Right lobe of liver (tissue), 6 donors: ENCODE data around the gene SASH1. TPM values are rescaled to one million over a fixed set of nuclear protein-coding genes. Genes with fewer than 3 reads are reported as not detected.
A peak's percentile ranks its signal among the peaks of the same experiment; 100 is the strongest.

Experiments
- ATAC-seq, 4 donors: fragments of 200-7000 bp; cut with Tn5 transposase; one replicate each; pipeline ENCODE4 v1.9.1; 2020; ENCODE audit warnings: mild to moderate bottlenecking in 4 of 4, moderate library complexity in 4 of 4
- DNase-seq, 3 donors: peaks; one replicate each; pipeline ENCODE4 v3.0.0-alpha.2; 2020
- H3K27ac ChIP-seq, 3 donors: fragments of 200-600 bp; one replicate each; pipeline ENCODE4 v1.8.0; 2022
- H3K27me3 ChIP-seq, 2 donors: fragments of 200-600 bp; one replicate each; pipeline ENCODE4 v1.8.0; 2022
- H3K36me3 ChIP-seq, 4 donors: fragments of 200-600 bp; sonication (generic) in 1 of 4; one replicate each; pipeline versions ENCODE4 v1.5.1 to v1.8.0; 2017 to 2022; ENCODE audit warnings: control low read depth in 1 of 4
- H3K4me1 ChIP-seq, 4 donors: fragments of 200-600 bp; sonication (generic) in 1 of 4; one replicate each; pipeline versions ENCODE4 v1.5.1 to v1.8.0; 2017 to 2022; ENCODE audit warnings: control low read depth in 1 of 4
- H3K4me3 ChIP-seq, 3 donors: fragments of 200-600 bp; one replicate each; pipeline ENCODE4 v1.8.0; 2022
- H3K9me3 ChIP-seq, 4 donors: fragments of 200-600 bp; sonication (generic) in 1 of 4; one replicate each; pipeline versions ENCODE4 v1.5.1 to v1.8.0; 2017 to 2022; ENCODE audit warnings: control low read depth in 1 of 4
- POLR2A ChIP-seq: fragments of 450-650 bp; IDR thresholded peaks from one replicate; pipeline ENCODE4 v1.6.1; 2017; ENCODE audit warnings: antibody characterized with exemption, mild to moderate bottlenecking
- WGBS: methylation state at CpG from one replicate; pipeline ENCODE4 v1.1.6; 2018; ENCODE audit warnings: low coverage, low lambda C conversion rate; ENCODE audit not compliant: insufficient coverage; ENCODE audit errors: missing lambda C conversion rate; 5-methylcytosine and 5-hydroxymethylcytosine counted together
- intact Hi-C, 2 donors: fragments of 100-400 bp; cut with DNase I; formaldehyde crosslinking; loops; one replicate each; pipeline versions ENCODE4 v1.11.2 to v1.14.1; 2022
- total RNA-seq, 6 experiments: library from RNA; depleted of rRNA in 2 of 6; stranded (reverse); fragments of >200 nt in 2 of 6; fragmentation: NEBNext Ultra II Directional in 3 of 6; extraction: Animal tissue kit (Norgen Biotek cat#: 25700) in 3 of 6; gene quantifications; one replicate each; pipeline versions ENCODE4 v1.1.0 to v1.2.4, GENCODE V29; 2016 to 2023
- TF ChIP-seq, protein P1 (sequence below), 4 donors: fragments of 200-600 bp in 3 of 4; fragments of 450-650 bp in 1 of 4; IDR thresholded peaks; one replicate each; pipeline versions ENCODE4 v1.5.1 to v1.8.0; 2016 to 2022; ENCODE audit warnings: antibody characterized with exemption in 4 of 4, mild to moderate bottlenecking in 2 of 4
- donor health status: DM: no; HTN: yes; CAD: no.
- donor health status: DM: no; HTN: no; CAD: no.
- donor health status: DM: no; HTN: no; CAD: no.
- donor health status: DM: no; HTN: yes; CAD: no.
- donor health status: DM: no; HTN: yes; CAD: no.

SASH1 gene
- total RNA-seq, 6 experiments from 2014 or later = 12.0 to 19.0 (median 15.8) TPM

DNA sequence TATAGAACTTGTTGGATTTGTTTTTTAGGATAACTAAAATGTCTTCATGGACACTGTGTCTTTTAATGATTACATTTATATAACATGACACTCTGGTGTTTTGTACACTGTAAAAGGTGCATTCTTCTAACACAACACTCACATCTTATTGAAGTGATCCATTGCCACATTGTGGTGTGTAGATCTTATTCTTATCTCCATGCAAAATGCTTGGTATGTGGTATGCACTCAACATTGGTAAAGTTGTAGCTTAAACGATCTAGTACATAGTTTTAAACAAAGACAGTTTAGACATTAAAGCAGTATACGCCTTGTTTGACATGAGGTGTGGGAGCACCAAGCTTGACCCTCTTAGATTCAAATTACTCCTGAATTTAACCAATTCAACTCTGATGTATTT is 84.7 kb downstream of the SASH1 start:
- intact Hi-C loops = no loop called here
- Histone ChIP-seq H3K9me3 (no peaks in the 10 kb centered on the region), H3K36me3 (no peaks in the 10 kb centered on the region), H3K4me3 (no peak overlapping the region), H3K27ac (no peak overlapping the region), H3K4me1 (peaks cover 0 to 23% (median 0%) of the 10 kb centered on the region in 4 donors), H3K27me3 (no peaks in the 10 kb centered on the region)
- 75% methylated on average over 2 of the region's 2 CpGs for WGBS
- DNase-seq (no peak), ATAC-seq (no peak)
- TF ChIP-seq POLR2A = no peak
- TF ChIP-seq, protein P1, sequence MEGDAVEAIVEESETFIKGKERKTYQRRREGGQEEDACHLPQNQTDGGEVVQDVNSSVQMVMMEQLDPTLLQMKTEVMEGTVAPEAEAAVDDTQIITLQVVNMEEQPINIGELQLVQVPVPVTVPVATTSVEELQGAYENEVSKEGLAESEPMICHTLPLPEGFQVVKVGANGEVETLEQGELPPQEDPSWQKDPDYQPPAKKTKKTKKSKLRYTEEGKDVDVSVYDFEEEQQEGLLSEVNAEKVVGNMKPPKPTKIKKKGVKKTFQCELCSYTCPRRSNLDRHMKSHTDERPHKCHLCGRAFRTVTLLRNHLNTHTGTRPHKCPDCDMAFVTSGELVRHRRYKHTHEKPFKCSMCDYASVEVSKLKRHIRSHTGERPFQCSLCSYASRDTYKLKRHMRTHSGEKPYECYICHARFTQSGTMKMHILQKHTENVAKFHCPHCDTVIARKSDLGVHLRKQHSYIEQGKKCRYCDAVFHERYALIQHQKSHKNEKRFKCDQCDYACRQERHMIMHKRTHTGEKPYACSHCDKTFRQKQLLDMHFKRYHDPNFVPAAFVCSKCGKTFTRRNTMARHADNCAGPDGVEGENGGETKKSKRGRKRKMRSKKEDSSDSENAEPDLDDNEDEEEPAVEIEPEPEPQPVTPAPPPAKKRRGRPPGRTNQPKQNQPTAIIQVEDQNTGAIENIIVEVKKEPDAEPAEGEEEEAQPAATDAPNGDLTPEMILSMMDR (IDR thresholded peaks at IDR 0.05) = no peak

DNA sequence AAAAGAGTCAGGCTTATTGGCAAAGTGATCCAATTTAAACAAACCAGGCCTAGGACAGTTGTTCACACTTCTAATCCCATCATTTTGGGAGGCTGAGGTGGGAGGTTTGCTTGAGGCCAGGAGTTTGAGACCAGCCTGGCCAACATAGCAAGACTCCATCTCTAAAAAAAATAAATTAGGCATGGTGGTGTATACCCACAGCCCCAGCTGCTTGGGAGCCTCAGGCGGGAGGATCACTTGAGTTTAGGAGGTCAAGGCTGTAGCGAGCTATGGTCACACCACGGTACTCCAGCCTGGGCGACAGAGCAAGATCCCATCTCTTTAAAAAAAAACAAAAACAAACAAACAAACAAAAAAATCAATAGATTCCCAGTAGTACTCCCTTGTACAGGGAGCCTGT is 86.8 kb downstream of the SASH1 start:
- H3K4me3 ChIP-seq = no peak overlapping the region
- no peak for ATAC-seq
- no peak overlapping the region for H3K27ac ChIP-seq
- intact Hi-C loops = no loop called here
- H3K36me3 ChIP-seq = no peaks in the 10 kb centered on the region
- DNase-seq = no peak
- H3K4me1 ChIP-seq = peaks cover 0 to 16% (median 0%) of the 10 kb centered on the region in 4 donors
- H3K9me3 ChIP-seq = no peaks in the 10 kb centered on the region
- 92% methylated on average over 4 of the region's 4 CpGs for WGBS
- TF ChIP-seq POLR2A = no peak
- TF ChIP-seq, protein P1 (IDR thresholded peaks at IDR 0.05) = no peak
- H3K27me3 ChIP-seq = no peaks in the 10 kb centered on the region

DNA sequence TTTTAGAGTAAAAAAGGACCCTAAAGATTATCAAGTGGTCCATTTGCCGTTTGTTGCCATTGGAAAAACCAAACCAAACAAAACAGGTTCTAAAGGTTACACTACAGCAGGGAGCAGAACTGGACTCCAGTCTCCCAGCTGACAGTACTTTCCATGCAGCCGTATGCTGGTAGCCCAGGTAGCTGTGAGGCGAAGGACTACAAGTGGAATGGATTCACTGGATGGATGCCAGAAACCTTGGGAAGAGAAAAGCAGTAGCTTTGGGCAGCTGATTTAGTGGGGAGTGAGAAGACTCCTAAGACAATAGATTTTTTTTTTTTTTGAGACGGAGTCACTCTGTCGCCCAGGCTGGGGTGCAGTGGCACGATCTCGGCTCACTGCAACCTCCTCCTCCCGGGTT is 88.3 kb downstream of the SASH1 start:
- H3K4me1 ChIP-seq = peaks cover 0 to 16% (median 0%) of the 10 kb centered on the region in 4 donors
- H3K27me3 ChIP-seq = no peaks in the 10 kb centered on the region
- no peaks in the 10 kb centered on the region for H3K9me3 ChIP-seq
- peak in 3 of 4 donors; percentile 22 to 50 (median 33) for ATAC-seq
- no peak for DNase-seq
- H3K4me3 ChIP-seq = no peak overlapping the region
- TF ChIP-seq, protein P1 (IDR thresholded peaks at IDR 0.05) = no peak
- TF ChIP-seq POLR2A = no peak
- intact Hi-C loops = no loop called here
- no peak overlapping the region for H3K27ac ChIP-seq
- 59% methylated on average over 5 of the region's 8 CpGs for WGBS
- no peaks in the 10 kb centered on the region for H3K36me3 ChIP-seq

DNA sequence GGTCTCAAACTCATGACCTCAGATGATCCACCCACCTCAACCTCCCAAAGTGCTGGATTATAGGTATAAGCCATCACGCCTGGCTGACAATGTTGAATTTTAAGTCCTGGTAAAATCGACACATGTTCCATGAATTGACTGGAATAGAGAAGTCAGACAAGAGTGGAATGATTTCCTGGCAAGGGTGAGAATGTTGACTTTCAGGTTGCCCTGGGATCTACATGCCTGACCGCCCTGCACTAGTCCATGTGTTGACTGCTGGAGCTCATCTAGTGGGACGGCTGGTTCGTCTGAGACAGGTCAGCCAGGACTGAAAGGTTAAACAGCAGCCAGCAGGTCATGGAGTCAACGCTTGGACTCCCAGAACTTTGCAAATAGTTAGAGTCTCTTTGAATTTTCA is 88.8 kb downstream of the SASH1 start:
- H3K36me3 ChIP-seq = no peaks in the 10 kb centered on the region
- no peaks in the 10 kb centered on the region for H3K9me3 ChIP-seq
- peaks cover 0 to 16% (median 0%) of the 10 kb centered on the region in 4 donors for H3K4me1 ChIP-seq
- ATAC-seq (peak; percentile 91 to 96 (median 92)), DNase-seq (peak; percentile 53 to 79 (median 73))
- intact Hi-C loops = no loop called here
- no peaks in the 10 kb centered on the region for H3K27me3 ChIP-seq
- 52% methylated on average over 2 of the region's 6 CpGs for WGBS
- H3K27ac ChIP-seq = peak overlapping the region in 1 of 3 donors; percentile 39
- H3K4me3 ChIP-seq = no peak overlapping the region
- TF ChIP-seq, protein P1 (IDR thresholded peaks at IDR 0.05) = no peak
- TF ChIP-seq POLR2A = no peak

DNA sequence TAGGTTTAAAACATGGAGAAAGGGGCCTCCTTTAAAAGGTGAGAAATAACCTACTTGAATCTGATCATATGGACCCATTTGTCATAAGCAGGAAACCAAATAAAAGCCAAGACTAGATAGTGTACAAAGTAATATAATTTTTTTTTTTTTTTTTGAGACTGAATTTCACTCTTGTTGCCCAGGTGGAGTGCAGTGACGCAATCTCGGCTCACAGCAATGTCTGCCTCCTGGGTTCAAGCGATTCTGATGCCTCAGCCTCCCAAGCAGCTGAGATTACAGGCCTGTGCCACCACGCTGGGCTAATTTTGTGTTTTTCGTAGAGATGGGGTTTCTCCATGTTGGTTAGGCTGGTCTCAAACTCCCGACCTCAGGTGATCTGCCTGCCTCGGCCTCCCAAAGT is 89.2 kb downstream of the SASH1 start:
- Histone ChIP-seq H3K9me3 (no peaks in the 10 kb centered on the region), H3K4me1 (peaks cover 0 to 16% (median 0%) of the 10 kb centered on the region in 4 donors), H3K4me3 (no peak overlapping the region), H3K36me3 (no peaks in the 10 kb centered on the region), H3K27ac (peak overlapping the region in 1 of 3 donors; percentile 39), H3K27me3 (no peaks in the 10 kb centered on the region)
- 67% methylated on average over 4 of the region's 7 CpGs for WGBS
- peak in 1 of 4 donors; percentile 10 for ATAC-seq
- intact Hi-C loops = no loop called here
- DNase-seq = no peak
- TF ChIP-seq, protein P1 (IDR thresholded peaks at IDR 0.05) = no peak
- TF ChIP-seq POLR2A = no peak
